HUES64 (cell line): ENCODE results near the gene CDC25C. TPM values are rescaled to one million over a fixed set of nuclear protein-coding genes. Genes with fewer than 3 reads are reported as not detected.

ENCODE experiments used
- H3K27ac ChIP-seq: 2 replicates; pipeline ENCODE4 v1.7.0; 2013; ENCODE audit warnings: low read depth, low read length, inconsistent platforms
- H3K27me3 ChIP-seq: 2 replicates; pipeline ENCODE4 v1.6.1; 2013; ENCODE audit warnings: mild to moderate bottlenecking, low read length; ENCODE audit not compliant: insufficient read depth
- H3K36me3 ChIP-seq: 2 replicates; pipeline ENCODE4 v1.6.1; 2013; ENCODE audit warnings: mild to moderate bottlenecking, low read length; ENCODE audit not compliant: insufficient read depth
- H3K4me1 ChIP-seq: 2 replicates; pipeline ENCODE4 v1.6.1; 2013; ENCODE audit warnings: mild to moderate bottlenecking, low read length, moderate library complexity; ENCODE audit not compliant: insufficient read depth
- H3K4me3 ChIP-seq: 2 replicates; pipeline ENCODE4 v1.5.1; 2013; ENCODE audit warnings: mild to moderate bottlenecking, low read length, moderate library complexity
- H3K9ac ChIP-seq: 2 replicates; pipeline ENCODE4 v1.6.1; 2013; ENCODE audit warnings: mild to moderate bottlenecking, low read depth, low read length
- H3K9me3 ChIP-seq: 2 replicates; pipeline ENCODE4 v1.6.1; 2013; ENCODE audit warnings: low read depth, low read length; ENCODE audit not compliant: insufficient read depth
- WGBS: fragments of 150-250, 120-280 bp; methylation state at CpG from one replicate; pipeline ENCODE4 v1.1.7; 2013; ENCODE audit warnings: missing lambda C conversion rate; 5-methylcytosine and 5-hydroxymethylcytosine counted together
- polyA plus RNA-seq, 2 experiments: library from polyadenylated mRNA; stranded (reverse); fragments of 50-300 nt; gene quantifications; one replicate each; pipeline ENCODE4 v1.2.3, GENCODE V29; 2013

Gene CDC25C
- 19.5 TPM for polyA plus RNA-seq (2013, experiment 1 of 2)
- polyA plus RNA-seq (2013, experiment 2 of 2) = 22.8 TPM

DNA sequence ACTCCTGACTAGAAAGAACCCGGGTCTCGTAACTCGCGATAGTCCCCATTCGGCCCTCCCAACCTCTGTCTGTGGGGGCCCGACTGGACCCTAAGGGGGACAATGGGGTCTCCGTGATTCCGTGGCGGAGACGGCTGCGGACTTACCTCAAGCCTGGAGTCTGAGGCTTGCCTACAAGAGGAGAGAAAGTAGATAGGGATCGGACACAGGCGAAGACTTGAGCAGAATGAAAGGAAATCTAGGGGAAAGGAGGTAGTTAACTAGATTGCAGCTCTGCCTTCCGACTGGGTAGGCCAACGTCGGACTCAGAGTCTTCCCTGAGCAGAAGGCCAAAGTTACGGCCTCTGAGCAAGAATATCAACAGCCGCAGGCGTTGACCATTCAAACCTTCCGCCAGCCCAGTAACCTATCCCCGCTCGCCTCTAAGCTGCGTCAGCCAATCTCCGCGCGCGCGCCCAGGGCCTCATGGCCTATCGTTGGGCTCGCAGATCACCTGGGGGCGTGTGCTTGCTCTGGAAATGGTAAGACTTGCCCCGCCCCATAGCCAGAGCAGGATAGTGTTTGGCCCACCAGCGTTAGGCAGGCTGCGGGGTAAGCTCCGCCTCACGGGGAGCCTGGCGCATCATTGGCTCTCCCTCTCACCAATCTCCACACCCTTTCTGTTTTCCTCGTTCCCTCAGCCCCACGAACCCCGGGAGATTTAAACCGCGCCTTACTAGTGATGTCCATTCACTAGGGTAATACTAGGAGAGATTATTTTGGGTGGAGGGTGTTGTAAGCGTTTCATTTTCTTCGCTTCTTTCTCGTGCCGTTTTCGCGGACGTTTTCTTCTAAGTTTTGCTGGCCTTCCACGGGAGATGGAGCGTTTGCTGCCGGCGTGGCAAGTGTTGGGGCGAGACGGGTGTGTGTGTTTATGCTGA is at the start of gene CDC25C:
Gene CDC25C, minus strand, starts transcription at position 356 of the 920 bp plus-strand sequence. CDS start 624 bp downstream, outside the sequence.
- peaks cover 4% of the 10 kb centered on the region; the same call in 1 of the 2 replicates for H3K4me1 ChIP-seq
- peaks cover 14% of the 10 kb centered on the region for H3K36me3 ChIP-seq
- H3K4me3 ChIP-seq = peak within 1 kb of the TSS; percentile 84
- H3K27me3 ChIP-seq = no peaks in the 10 kb centered on the region
- no peaks in the 10 kb centered on the region for H3K9me3 ChIP-seq
- peak within 1 kb of the TSS; percentile 85 for H3K9ac ChIP-seq
- peak within 1 kb of the TSS; percentile 75 for H3K27ac ChIP-seq
- WGBS = under 1% methylated on average over 55 of the region's 55 CpGs

DNA sequence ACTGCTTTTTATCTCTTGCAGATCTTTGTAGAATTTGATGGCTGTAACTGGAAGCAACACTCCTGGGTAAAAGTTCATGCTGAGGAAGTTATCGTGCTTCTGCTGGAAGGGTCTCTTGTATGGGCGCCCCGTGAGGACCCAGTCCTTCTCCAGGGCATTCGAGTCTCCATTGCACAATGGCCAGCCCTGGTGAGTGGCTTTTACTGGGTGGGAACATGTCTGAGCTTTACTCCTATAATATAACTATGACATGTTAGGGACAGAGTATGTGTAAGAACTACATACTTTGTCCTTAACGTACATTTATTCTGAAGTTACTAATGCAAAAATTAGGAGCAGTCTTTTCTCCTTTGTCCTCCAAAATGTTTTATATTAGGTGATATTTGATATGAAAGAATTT is 41.0 kb upstream of the CDC25C start:
- no peak overlapping the region for H3K27ac ChIP-seq
- peaks cover 43% of the 10 kb centered on the region for H3K36me3 ChIP-seq
- no peaks in the 10 kb centered on the region for H3K9me3 ChIP-seq
- H3K4me3 ChIP-seq = no peak overlapping the region
- H3K4me1 ChIP-seq = no peaks in the 10 kb centered on the region
- H3K27me3 ChIP-seq = no peaks in the 10 kb centered on the region
- 83% methylated on average over 4 of the region's 5 CpGs for WGBS
- no peak overlapping the region for H3K9ac ChIP-seq

DNA sequence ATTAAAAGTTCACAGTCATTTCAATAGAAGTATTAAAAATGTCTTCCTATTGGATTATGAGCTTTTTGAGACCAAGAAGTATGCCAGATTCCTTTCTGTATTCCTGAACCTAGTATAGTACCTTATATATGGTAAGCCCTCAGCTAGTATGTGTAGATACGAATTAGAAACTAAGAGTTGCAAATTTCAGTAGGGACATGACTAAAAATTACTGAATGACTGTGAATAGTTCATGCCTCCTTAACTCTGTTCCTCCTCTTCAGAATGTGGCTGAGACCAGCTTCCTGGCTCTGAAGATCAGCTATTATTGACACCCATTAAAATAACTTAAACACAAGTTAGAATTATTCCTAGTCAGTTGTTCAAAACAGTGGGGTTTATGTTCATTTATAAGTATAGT is 40.6 kb upstream of the CDC25C start:
- Histone ChIP-seq H3K9me3 (no peaks in the 10 kb centered on the region), H3K4me3 (no peak overlapping the region), H3K36me3 (peaks cover 39% of the 10 kb centered on the region), H3K9ac (no peak overlapping the region), H3K4me1 (no peaks in the 10 kb centered on the region), H3K27ac (no peak overlapping the region), H3K27me3 (no peaks in the 10 kb centered on the region)
- 93% methylated on average over 1 of the region's 1 CpG for WGBS

DNA sequence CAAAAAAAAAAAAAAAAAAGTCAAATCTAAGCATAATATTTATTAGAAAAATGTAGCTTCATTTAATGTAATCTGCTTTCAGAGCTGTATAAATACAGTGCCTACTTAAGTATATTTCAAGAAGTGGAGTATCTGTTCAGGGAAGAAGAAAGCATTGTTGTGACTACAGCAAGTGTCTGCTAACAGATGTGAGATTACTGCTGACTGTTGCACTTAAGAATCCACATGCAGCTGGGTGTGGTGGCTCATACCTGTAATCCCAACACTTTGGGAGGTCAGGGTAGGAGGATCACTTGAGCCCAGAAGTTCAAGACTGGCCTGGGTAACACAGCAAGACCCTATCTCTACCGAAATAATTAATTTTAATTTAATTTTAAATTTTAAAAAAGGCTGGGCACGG is 39.9 kb upstream of the CDC25C start:
- H3K27me3 ChIP-seq = no peaks in the 10 kb centered on the region
- H3K9me3 ChIP-seq = no peaks in the 10 kb centered on the region
- H3K36me3 ChIP-seq = peaks cover 31% of the 10 kb centered on the region
- no peak overlapping the region for H3K9ac ChIP-seq
- no peaks in the 10 kb centered on the region for H3K4me1 ChIP-seq
- no peak overlapping the region for H3K27ac ChIP-seq
- WGBS = 97% methylated on average over 1 of the region's 2 CpGs
- H3K4me3 ChIP-seq = no peak overlapping the region

DNA sequence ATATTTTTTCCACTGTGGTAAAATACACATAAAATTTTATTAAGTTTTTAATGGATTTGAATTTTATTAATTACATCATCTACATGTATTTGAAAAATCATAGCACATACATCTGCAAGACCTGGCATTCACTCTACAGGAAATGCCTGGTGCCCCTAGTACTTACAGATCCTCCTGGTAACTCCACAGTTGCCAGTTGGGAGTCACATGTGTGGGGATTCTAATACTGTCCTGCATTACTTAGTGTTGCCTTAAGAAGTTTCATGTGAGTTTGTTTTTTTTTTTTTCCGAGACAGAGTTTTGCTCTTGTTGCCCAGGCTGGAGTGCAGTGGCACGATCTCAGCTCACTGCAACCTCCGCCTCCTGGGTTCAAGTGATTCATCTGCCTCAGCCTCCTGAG is 38.9 kb upstream of the CDC25C start:
- no peaks in the 10 kb centered on the region for H3K9me3 ChIP-seq
- WGBS = 92% methylated on average over 3 of the region's 3 CpGs
- H3K36me3 ChIP-seq = peaks cover 24% of the 10 kb centered on the region
- no peak overlapping the region for H3K9ac ChIP-seq
- no peaks in the 10 kb centered on the region for H3K27me3 ChIP-seq
- no peak overlapping the region for H3K4me3 ChIP-seq
- no peak overlapping the region for H3K27ac ChIP-seq
- H3K4me1 ChIP-seq = no peaks in the 10 kb centered on the region

- no peak overlapping the region for H3K9ac ChIP-seq
- H3K27me3 ChIP-seq = no peaks in the 10 kb centered on the region
- no peaks in the 10 kb centered on the region for H3K4me1 ChIP-seq
- H3K4me3 ChIP-seq = no peak overlapping the region
- no peak overlapping the region for H3K27ac ChIP-seq
- no peaks in the 10 kb centered on the region for H3K9me3 ChIP-seq
- peaks cover 19% of the 10 kb centered on the region for H3K36me3 ChIP-seq
- 86% methylated on average over 2 of the region's 2 CpGs for WGBS
These were observed 38.1 kb upstream of the CDC25C start for GRCh38 chr5:138369706-138370105.

GRCh38 chr5:138369261-138369660 is 37.7 kb upstream of the CDC25C start:
- Histone ChIP-seq H3K9me3 (no peaks in the 10 kb centered on the region), H3K4me3 (no peak overlapping the region), H3K4me1 (peaks cover 4% of the 10 kb centered on the region; the same call in 1 of the 2 replicates), H3K9ac (no peak overlapping the region), H3K27me3 (no peaks in the 10 kb centered on the region), H3K27ac (no peak overlapping the region), H3K36me3 (peaks cover 16% of the 10 kb centered on the region)
- WGBS = 90% methylated on average over 5 of the region's 5 CpGs

- no peak overlapping the region for H3K4me3 ChIP-seq
- H3K4me1 ChIP-seq = peaks cover 5% of the 10 kb centered on the region; the same call in 1 of the 2 replicates
- no peaks in the 10 kb centered on the region for H3K9me3 ChIP-seq
- no peak overlapping the region for H3K27ac ChIP-seq
- no peak overlapping the region for H3K9ac ChIP-seq
- H3K36me3 ChIP-seq = no peaks in the 10 kb centered on the region
- WGBS = 88% methylated on average over 4 of the region's 4 CpGs
- H3K27me3 ChIP-seq = no peaks in the 10 kb centered on the region
These were observed 35.2 kb upstream of the CDC25C start for GRCh38 chr5:138366632-138367382.

DNA sequence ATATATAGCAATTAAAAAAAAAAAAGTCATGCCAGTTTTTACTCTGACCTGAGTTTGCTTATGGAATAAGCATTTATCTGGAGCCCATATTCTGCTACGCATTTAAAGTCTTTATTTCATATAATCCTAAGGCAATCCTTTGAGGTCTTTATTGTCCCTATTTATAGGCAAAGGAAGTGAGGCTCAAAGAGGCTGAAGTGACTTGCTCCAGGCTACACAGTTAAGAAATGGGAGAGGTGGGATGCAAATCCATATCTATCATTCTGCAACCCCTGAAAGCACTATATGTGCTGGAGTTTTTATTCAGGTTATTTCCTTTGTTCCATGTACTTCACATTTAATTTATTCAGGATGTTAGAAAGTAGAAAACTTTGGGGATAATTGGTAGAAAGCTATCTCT is 33.0 kb upstream of the CDC25C start:
- Histone ChIP-seq H3K27me3 (no peaks in the 10 kb centered on the region), H3K4me1 (peaks cover 5% of the 10 kb centered on the region; the same call in 1 of the 2 replicates), H3K36me3 (no peaks in the 10 kb centered on the region), H3K9me3 (no peaks in the 10 kb centered on the region), H3K27ac (no peak overlapping the region), H3K9ac (no peak overlapping the region), H3K4me3 (no peak overlapping the region)
- no CpG with 5 or more reads among the region's 1 CpG for WGBS

DNA sequence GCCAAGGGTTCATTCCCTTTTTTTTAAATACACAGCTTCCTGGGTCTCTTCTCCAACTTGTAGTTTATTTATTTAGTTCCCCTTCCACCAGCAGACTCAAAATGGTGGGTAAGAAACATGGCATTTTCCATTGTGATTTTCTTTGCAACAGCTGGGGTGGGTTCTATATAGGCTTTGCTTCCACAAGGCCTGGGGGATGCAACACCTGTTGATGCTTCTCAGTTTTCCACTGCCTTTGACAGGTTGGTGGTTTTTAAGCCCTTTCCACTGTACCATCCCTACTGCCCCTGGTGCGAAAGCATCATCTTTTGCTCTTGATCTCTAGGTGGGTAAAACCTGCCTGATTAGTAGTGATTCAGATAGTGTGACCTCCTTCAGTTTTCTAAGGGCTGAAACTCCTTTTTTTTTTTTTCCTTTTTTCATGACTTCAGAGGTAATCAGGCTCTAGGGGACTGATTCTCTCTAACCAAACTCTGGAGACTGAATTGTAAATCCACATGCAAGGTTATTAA is 29.4 kb upstream of the CDC25C start:
- no CpG with 5 or more reads among the region's 1 CpG for WGBS
- no peaks in the 10 kb centered on the region for H3K9me3 ChIP-seq
- no peaks in the 10 kb centered on the region for H3K27me3 ChIP-seq
- H3K36me3 ChIP-seq = no peaks in the 10 kb centered on the region
- no peak overlapping the region for H3K9ac ChIP-seq
- H3K27ac ChIP-seq = no peak overlapping the region
- peaks cover 5% of the 10 kb centered on the region; the same call in 1 of the 2 replicates for H3K4me1 ChIP-seq
- H3K4me3 ChIP-seq = no peak overlapping the region

GRCh38 chr5:138359621-138360020 is 28.0 kb upstream of the CDC25C start:
- H3K27ac ChIP-seq = no peak overlapping the region
- no peak overlapping the region for H3K9ac ChIP-seq
- WGBS = no CpG with 5 or more reads among the region's 3 CpGs
- peaks cover 14% of the 10 kb centered on the region for H3K4me1 ChIP-seq
- no peaks in the 10 kb centered on the region for H3K36me3 ChIP-seq
- no peaks in the 10 kb centered on the region for H3K27me3 ChIP-seq
- H3K9me3 ChIP-seq = no peaks in the 10 kb centered on the region
- no peak overlapping the region for H3K4me3 ChIP-seq
